GM18909 (cell line): ENCODE data around the gene CYSRT1.
A peak's percentile ranks its signal among the peaks of the same experiment; 100 is the strongest.
"Not testable (repeated sequence)": the region's sequence is repeated elsewhere in the genome, so short reads cannot be mapped to it uniquely, and the experiment has no call there.

ENCODE experiments used
- ATAC-seq: cut with Tn5 transposase; IDR thresholded peaks from one replicate; pipeline ENCODE4 v1.9.1; 2021; ENCODE audit warnings: mild to moderate bottlenecking; ENCODE audit not compliant: unreplicated experiment, poor library complexity

CYSRT1 gene

DNA sequence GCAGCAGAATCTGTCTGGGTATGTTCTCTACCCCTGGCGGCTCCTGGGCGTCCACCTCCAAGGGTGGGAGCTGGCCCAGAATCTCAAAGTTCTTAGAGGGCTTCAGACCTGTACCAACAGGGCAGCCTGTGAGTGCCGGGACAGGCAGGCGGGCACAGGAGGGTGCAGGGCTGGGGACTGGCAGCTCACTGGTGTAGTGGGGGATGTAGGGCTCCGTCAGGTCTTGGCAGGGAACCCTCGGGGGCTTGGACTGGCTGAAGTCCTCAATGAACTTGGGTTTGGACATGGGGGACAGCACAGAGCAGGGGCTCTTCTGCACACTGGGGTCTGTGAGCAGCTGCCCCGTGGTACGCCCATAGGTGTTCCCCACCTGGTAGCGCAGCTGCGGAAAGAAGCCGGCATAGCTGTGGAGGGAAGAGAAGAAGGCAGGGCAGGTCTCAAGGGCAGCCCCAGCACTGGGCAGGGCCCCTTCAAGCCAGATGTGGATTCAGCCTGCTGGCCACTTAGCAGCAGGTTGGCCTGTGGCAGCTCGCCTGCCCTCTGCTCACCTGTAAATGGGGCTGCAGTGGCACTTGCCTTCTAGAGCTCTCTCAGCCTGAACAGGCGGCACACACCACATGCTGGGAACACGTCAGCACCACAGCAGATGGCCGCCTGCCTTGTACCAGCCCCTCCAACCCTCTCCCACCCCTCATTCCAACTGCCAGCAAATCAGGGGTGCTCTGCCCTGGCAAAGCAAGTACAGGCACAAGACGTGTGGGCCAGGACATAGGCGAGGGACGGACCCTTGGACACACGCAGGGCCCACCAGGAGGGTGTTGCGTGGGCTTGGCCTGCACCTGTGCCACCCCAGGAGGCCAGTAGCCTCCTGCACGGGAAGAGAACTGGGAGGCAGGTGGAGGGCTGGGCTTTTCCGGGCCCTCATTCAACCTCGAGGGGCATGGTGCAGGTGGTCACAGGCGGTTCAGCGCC lies 20.8 kb downstream of the CYSRT1 start:
- ATAC-seq: no peak

GRCh38 chr9:137247135-137247915 lies 22.4 kb downstream of the CYSRT1 start:
- ATAC-seq: no peak

DNA sequence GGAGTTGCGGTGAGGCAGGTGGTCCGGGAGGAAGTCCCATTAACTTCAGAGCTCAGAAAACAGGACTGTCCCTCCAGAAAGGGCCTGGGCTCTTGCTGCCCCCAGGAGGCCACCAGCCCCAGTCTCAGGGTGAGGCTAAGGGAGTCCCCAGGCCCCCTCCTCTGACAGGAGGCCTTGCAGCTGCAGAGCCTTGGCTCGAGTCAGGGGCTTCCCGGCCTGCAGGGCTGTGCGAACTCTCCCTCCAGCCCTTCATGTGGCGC lies 22.9 kb downstream of the CYSRT1 start:
- ATAC-seq: no peak

- no peak for ATAC-seq
Observed at GRCh38 chr9:137250329-137251193, 25.6 kb downstream of the CYSRT1 start.

DNA sequence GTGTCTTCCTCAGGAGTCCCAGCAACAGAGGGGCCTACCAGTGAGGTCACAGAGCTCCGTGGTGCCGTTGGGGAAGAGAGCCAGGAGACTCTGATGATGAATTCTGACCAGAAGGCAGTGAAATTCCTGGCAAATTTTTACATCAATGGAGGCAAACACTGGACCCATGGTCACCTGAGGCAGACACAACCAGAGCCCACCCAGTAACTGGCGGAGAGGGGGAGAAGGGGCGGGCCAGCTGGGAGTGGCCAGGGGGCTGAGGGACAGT lies 26.2 kb downstream of the CYSRT1 start, which contains the start of gene STPG3:
STPG3 (plus strand) TSS at position 93 of the 268 bp plus-strand sequence; CDS start at position 94, 1 bp downstream.
- no peak for ATAC-seq

- ATAC-seq: no peak
Observed at GRCh38 chr9:137251490-137252268, 26.7 kb downstream of the CYSRT1 start.

DNA sequence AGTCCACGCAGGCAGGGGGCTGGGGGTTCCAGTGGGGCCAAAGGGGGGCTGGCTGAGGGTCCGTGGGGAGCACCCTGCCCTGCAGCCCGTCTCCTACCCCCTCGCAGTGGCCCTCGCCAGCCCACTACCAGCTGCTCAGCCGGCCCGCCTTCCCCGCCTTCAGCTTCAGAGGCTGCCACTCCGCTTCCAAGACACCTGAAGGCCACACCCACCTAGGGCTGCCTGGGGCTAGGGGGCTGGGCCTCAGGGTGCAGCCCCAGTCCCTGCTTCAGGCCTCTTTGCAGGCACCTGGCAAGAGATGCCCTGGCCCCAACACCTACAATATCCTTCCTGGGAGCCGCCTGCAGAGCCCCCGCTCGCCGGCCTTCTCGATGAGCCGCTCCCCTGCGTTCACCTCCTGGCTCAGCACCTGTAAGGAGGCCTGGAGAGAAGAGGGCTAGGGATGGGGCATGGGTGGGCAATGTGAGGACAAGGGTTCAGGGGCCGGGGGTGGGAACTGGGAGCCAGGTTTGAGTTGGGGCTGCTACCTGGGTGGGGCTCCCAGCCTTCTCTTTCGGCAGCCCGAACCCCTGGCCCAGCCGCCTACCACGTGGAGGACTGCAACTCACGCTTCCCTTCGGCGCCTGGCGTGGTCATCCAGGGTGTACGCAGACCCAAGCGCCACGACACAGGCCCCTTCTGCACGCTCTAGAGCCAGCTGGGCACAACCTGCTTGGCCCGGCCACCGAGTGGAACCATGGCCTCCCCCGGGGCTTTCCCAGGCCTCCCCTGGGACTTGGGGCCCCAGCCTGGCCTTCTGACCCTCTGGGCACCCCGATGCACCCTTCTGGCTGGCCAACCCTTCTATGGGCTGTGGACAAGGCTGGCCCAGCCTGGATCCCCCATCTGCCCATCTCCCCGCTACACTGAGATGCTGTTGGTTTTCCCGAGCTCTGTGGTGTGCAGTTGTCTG lies 27.9 kb downstream of the CYSRT1 start:
- ATAC-seq: no peak

DNA sequence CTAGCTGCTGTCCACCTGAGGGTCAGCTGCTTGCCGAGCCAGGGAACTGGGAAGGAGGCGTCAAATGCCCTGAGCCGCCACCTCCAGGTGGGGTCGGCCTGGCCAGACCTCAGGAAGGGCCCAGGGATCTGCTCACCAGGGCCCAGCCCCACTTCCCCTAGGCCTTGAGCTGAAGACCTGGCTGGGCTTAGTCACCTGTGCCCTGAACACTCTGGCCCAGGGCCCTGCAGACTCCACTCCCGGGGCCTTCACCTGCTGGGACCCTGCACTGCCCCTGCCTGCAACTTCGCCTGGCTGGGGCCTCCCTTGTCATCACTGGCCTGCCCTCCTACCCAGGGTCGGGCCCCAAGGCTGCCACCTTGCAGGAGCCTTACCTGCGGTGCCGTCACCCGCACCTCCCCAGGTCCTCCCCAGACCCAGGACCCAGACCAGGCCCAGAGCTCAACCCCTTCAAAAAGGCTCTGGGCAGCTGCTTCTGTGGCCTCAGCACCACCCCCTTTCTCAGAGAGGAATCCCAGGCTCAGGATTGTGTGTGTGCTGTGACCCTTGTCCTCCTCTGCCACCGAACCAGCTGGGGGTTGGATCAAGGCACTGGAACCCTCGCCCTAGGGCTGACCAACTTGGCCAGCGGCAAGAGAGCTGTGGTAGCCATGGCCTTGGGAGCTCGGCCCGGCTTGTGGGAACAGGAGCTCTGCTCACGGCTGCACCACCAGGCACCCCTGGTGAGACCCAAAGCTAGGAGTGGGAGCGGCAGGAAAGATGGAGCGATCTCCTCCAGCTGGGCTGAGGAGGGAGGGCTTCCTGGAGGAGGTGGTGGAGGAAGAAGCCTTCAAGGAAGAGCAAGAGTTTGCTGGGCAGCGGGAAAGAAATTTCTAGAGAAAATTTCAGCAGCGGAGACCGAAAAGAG lies 29.0 kb downstream of the CYSRT1 start:
- ATAC-seq: no peak

GRCh38 chr9:137254624-137255447 lies 29.9 kb downstream of the CYSRT1 start, which contains the start of gene NELFB:
Gene NELFB (plus strand): TSS chr9:137255327.
- ATAC-seq: peak; percentile 76

DNA sequence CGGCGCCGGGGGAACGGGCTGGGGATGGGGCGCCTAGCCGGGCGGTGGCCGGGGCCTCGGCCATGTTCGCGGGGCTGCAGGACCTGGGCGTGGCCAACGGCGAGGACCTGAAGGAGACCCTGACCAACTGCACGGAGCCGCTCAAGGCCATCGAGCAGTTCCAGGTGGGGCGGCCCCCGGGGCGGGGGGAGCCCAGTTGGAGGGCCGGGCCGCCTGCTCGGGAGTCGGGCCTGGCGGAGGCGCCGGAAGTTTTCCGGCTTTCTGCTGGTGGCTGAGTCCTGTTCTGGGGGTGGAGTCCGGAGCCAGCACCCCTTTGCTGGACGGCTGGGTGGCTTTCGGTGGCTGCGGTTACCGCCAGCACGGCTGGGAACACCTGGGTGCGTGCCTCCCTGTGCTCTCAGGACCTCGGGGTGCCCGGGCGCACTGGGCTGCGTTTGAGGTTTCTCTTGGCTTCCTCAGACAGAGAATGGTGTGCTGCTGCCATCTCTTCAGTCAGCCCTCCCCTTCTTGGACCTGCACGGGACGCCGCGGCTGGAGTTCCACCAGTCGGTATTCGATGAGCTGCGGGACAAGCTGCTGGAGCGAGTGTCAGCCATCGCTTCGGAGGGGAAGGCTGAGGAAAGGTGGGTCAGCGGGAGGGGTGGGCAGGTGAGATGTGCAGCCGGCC lies 30.6 kb downstream of the CYSRT1 start:
- ATAC-seq: peak; percentile 33

GRCh38 chr9:137256362-137256761 lies 31.4 kb downstream of the CYSRT1 start:
- ATAC-seq: no peak

- no peak for ATAC-seq
Observed at GRCh38 chr9:137256856-137257255, 31.9 kb downstream of the CYSRT1 start.

DNA sequence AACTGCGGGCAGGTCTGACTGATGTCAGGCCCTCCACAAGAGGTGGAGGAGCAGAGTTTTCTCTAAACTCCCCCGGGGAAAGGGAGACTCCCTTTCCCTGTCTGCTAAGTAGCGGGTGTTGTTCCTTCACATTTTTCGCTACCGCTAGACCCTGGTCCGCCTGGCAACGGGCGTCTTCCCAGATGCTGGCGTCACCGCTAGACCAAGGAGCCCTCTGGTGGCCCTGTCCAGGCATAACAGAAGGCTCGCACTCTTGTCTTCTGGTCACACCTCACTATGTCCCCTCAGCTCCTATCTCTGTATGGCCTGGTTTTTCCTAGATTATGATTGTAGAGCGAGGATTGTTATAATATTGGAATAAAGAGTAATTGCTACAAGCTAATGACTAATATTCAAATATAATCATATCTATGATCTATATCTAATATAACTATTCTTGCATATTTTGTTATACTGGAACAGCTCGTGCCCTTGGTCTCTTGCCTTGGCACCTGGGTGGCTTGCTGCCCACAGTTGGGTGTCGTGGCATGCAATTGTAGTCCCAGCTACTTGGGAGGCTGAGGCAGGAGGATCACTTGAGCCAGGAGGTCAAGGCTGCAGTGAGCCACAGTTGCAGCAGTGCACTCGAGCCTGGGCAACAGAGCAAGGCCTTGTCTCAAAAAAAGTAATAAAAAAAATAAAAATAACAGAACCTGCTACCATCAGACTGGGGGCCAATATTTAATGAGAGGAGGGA lies 37.4 kb downstream of the CYSRT1 start:
- ATAC-seq: not testable (repeated sequence)

GRCh38 chr9:137262909-137263285 lies 37.9 kb downstream of the CYSRT1 start:
- ATAC-seq: no peak

DNA sequence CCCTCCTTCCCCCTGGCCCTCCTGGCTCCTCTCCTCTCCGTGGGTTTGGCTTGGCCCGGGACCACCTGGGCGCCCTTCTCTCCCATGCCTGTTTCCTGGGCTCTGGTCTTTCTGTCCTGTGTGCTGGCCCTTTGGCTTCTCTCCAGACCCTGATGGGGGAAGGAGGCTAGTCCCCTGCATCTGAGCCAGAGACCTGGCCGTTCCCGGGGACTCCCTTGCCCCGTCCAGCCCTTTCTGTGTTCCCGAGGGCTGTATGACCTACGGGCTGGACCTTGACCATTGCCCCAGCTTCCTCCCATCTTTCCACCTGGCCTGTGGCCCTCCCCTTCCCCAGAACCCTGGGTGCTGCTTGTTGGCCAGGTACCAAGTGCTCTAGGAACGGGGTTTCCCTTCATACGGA lies 38.5 kb downstream of the CYSRT1 start:
- no peak for ATAC-seq

DNA sequence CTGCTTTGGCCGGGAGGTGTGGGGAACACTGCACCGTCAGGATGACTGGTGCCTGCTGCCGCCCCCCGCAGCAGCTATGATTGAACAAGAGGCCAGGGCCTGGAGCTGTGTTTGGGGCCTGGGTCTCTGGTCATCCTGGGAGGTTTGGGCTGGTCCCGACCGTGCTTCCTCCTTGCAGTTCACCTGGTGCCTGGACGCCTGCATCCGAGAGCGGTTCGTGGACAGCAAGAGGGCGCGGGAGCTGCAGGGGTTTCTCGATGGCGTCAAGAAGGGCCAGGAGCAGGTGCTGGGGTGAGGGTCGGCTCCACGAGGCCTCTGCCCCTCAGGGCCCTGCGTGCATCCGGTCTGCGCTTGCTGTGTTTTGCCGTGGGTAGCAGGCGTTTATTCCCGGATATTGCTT lies 39.1 kb downstream of the CYSRT1 start:
- no peak for ATAC-seq
